ENCODE measurements around the gene VSTM2B.
A peak's percentile ranks its signal among the peaks of the same experiment; 100 is the strongest.

VSTM2B gene

GRCh38 chr19:29525901-29526729, at the start of gene VSTM2B:
Gene VSTM2B, plus strand, starts transcription at chr19:29525994. Its CDS starts 590 bp downstream, at chr19:29526584.
- H3K4me3 ChIP-seq (ENCODE audit: low read length), result no peak within 1 kb of the TSS
- no peak for TF ChIP-seq CTCF (conservative IDR thresholded peaks at IDR 0.05; ENCODE audit: low read length)

GRCh38 chr19:29476528-29476927, 49.3 kb upstream of the VSTM2B start:
- TF ChIP-seq CTCF (conservative IDR thresholded peaks at IDR 0.05; ENCODE audit: low read length), result no peak
- H3K4me3 ChIP-seq (ENCODE audit: low read length), result no peak overlapping the region
- DNase-seq (ENCODE audit: low read depth), result no peak

More at GRCh38 chr19:29525901-29526729, at the start of gene VSTM2B:
- no peak for DNase-seq (ENCODE audit: low read depth)

- no peak overlapping the region for H3K4me3 ChIP-seq (ENCODE audit: low read length)
- DNase-seq (ENCODE audit: low read depth), result no peak
- TF ChIP-seq CTCF (conservative IDR thresholded peaks at IDR 0.05; ENCODE audit: low read length), result no peak
These were observed 47.8 kb upstream of the VSTM2B start for GRCh38 chr19:29477831-29478577.

GRCh38 chr19:29478578-29479565, 46.9 kb upstream of the VSTM2B start:
- H3K4me3 ChIP-seq (ENCODE audit: low read length), result no peak overlapping the region
- DNase-seq (ENCODE audit: low read depth), result peak; percentile 8
- TF ChIP-seq CTCF (conservative IDR thresholded peaks at IDR 0.05; ENCODE audit: low read length), result peak; percentile 46

DNA sequence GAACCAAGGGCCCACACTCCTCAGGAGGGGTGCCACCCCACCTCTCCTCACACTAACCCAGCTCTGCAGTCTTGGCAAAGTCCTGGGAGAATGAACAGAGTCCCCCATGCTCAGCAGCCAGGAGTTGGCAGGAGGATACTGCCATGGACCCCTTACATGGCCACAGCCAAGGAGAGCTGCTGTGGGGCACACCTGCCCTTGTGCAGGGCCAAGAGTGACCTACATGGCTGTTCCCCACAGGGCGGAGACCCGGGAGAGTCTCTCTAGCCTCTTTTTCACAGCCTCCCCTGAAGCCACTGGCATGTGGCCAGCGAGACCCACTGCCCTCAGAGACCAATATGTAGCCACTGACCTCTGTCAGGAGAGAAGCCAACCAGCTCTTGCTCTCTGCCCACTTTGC, 45.9 kb upstream of the VSTM2B start:
- DNase-seq (ENCODE audit: low read depth), result no peak
- H3K4me3 ChIP-seq (ENCODE audit: low read length), result no peak overlapping the region
- TF ChIP-seq CTCF (conservative IDR thresholded peaks at IDR 0.05; ENCODE audit: low read length), result no peak

GRCh38 chr19:29480507-29480906, 45.3 kb upstream of the VSTM2B start:
- no peak for TF ChIP-seq CTCF (conservative IDR thresholded peaks at IDR 0.05; ENCODE audit: low read length)
- no peak for DNase-seq (ENCODE audit: low read depth)
- H3K4me3 ChIP-seq (ENCODE audit: low read length), result no peak overlapping the region
